ENCODE results near the gene SETD9. TPM values are rescaled to one million over a fixed set of nuclear protein-coding genes. Genes with fewer than 3 reads are reported as not detected.

SETD9 gene
- total and polyA plus RNA-seq, 9 of the 15 experiments (the other 6 are each of a cell fraction or from before 2014, with no cell fraction given), result 10.8 to 32.6 (median 19.8) TPM

DNA sequence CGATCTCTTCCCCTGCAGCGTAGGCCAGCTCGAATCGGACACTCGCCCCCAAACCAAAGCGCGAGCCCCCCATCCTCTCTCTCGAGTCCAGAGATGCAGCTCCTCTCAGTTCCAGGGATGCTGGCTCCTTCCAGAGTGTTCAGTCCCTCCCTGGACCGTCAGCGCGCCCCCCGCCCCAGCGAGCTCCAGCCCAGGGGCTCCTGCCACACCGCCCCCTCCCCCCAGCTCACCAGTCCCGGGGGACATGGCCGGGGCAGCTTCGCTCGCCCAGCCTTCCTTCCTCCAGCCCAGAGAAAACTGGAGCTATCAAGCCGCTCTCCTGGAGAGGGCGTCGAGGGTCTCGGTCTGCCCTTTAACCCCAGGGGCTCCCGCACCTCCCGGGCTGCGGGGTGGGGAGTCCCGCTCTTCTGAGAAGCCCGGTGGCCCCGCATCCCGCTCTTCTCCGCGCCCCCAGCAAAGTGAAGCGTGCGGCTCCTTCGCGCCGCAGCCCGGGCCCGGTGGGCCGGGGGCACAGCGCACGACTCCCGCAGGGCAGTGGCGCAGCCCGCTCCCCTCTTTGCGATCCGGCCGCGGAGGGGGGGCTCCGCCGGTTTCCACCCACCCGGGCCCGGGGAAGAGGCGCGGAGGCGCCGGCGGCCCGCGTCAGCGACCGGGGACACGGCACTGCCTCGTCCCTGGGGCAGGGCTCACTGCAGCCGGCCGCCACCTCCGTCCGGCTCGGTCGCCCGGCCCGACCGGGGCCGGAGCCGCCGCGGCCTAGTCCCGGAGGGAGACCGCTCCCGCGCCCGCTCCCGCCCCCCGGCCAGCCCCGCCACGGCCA lies 41.9 kb downstream of the SETD9 start (continued):
- TF ChIP-seq, protein P1, sequence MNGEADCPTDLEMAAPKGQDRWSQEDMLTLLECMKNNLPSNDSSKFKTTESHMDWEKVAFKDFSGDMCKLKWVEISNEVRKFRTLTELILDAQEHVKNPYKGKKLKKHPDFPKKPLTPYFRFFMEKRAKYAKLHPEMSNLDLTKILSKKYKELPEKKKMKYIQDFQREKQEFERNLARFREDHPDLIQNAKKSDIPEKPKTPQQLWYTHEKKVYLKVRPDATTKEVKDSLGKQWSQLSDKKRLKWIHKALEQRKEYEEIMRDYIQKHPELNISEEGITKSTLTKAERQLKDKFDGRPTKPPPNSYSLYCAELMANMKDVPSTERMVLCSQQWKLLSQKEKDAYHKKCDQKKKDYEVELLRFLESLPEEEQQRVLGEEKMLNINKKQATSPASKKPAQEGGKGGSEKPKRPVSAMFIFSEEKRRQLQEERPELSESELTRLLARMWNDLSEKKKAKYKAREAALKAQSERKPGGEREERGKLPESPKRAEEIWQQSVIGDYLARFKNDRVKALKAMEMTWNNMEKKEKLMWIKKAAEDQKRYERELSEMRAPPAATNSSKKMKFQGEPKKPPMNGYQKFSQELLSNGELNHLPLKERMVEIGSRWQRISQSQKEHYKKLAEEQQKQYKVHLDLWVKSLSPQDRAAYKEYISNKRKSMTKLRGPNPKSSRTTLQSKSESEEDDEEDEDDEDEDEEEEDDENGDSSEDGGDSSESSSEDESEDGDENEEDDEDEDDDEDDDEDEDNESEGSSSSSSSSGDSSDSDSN (IDR thresholded peaks at IDR 0.05; ENCODE audit: borderline replicate concordance in 1 of 2, low read depth in 2 of 2, low read length in 2 of 2), result peak in 1 of 2 experiments; percentile 48; a peak in 2 of 4 replicates
- TF ChIP-seq ZNF354B (CRISPR knock-in tag; IDR thresholded peaks at IDR 0.05), result no peak
- 0 out of 2 replicates have a peak, but pooled peaks have one; percentile 36 for TF ChIP-seq ZNF76 (CRISPR knock-in tag; IDR thresholded peaks at IDR 0.05; ENCODE audit: borderline replicate concordance)
- TF ChIP-seq GTF2A2 (tag; IDR thresholded peaks at IDR 0.05), result no peak
- TF ChIP-seq SAP30 (IDR thresholded peaks at IDR 0.05; ENCODE audit: borderline replicate concordance, insufficient read depth, low read depth, low read length, poor library complexity, severe bottlenecking), result peak; percentile 52
- peak; percentile 23; the same call in 1 of the 2 replicates for TF ChIP-seq GATAD2B (IDR thresholded peaks at IDR 0.05; ENCODE audit: borderline replicate concordance)
- TF ChIP-seq ZFX (CRISPR knock-in tag; IDR thresholded peaks at IDR 0.05), result peak; percentile 65
- TF ChIP-seq SIN3A (IDR thresholded peaks at IDR 0.05; ENCODE audit: borderline replicate concordance in 2 of 2, control insufficient read depth in 1 of 2, low read depth in 2 of 2, low read length in 2 of 2), result 0 out of 4 replicates have a peak, but pooled peaks of 1 of the 2 experiments have one; percentile 14
- TF ChIP-seq, protein P2, sequence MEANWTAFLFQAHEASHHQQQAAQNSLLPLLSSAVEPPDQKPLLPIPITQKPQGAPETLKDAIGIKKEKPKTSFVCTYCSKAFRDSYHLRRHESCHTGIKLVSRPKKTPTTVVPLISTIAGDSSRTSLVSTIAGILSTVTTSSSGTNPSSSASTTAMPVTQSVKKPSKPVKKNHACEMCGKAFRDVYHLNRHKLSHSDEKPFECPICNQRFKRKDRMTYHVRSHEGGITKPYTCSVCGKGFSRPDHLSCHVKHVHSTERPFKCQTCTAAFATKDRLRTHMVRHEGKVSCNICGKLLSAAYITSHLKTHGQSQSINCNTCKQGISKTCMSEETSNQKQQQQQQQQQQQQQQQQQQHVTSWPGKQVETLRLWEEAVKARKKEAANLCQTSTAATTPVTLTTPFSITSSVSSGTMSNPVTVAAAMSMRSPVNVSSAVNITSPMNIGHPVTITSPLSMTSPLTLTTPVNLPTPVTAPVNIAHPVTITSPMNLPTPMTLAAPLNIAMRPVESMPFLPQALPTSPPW (CRISPR knock-in tag; IDR thresholded peaks at IDR 0.05), result peak; percentile 75

Measured in K562 (cell line).